Measurements from ENCODE around the gene C2orf74. TPM values are rescaled to one million over a fixed set of nuclear protein-coding genes. Genes with fewer than 3 reads are reported as not detected.

Gene C2orf74
- total and polyA plus RNA-seq, 9 of the 15 experiments (the other 6 are each of a cell fraction or from before 2014, with no cell fraction given) = not detected

DNA sequence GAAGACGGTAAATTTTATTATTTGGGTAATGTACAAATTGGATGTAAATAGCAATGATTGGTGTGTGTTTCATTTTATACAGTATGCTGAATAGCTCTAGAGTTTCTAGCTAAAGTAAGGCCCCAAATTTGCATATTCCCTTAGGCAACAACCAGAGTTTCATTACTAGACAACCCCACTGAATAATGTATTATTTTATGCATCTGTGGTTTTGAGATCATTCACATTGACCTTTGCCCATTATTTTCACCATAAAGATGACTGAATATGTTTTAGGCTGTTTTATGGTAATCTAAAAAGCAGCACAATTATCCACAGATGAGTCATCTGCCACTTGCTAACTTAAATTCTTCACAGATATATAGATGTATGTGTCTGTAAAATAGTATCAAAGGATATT, 44.5 kb upstream of the C2orf74 start (continued):
- TF ChIP-seq HIVEP1 (CRISPR knock-in tag; IDR thresholded peaks at IDR 0.05) (no peak), HNRNPL (IDR thresholded peaks at IDR 0.05; ENCODE audit: low read depth, low read length) (no peak)

DNA sequence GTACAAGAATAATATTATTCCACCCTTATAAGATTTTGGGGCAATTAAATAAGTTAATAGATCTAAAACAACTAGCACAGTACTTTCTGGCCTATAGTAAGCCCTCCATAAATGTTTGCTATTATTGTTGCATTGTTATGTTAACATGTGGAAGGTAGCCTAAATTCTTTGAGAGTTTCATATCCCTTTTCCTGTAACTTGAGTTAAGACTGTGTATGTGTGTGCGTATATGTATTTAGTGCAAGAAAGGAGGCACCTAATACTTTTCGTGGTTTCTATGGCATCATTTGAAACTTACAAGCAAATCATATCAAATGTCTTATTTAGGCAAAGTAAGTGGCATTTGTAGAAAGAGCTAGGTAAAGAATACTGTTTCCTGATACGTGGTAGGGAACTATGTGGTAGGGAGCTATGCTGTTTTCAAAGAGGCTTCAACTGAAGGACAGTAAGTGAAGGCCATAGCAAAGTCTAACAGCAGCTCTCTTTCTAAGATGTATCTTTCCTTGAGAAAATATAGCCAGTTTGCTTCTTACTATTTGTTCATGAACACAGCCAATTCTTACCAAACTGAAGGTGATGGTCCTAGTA, 36.8 kb upstream of the C2orf74 start:
- DNase-seq (ENCODE audit: extremely low read depth in 1 of 4, low spot score in 3 of 4) (no peak), FAIRE-seq (no peak), ATAC-seq (no peak)
- Histone ChIP-seq H3K36me3 (ENCODE audit: control insufficient read depth, insufficient read depth, low read length) (no peaks in the 10 kb centered on the region), H3K79me2 (ENCODE audit: control insufficient read depth, insufficient read depth, low read length) (no peaks in the 10 kb centered on the region), H3K27ac (ENCODE audit: extremely low read depth, low read depth, low read length) (no peak overlapping the region), H3K4me3 (no peak overlapping the region), H3K9me3 (replicated peaks; ENCODE audit: control insufficient read depth, insufficient read depth, low read depth, low read length) (peaks cover 2% of the 10 kb centered on the region), H3K9me1 (ENCODE audit: control insufficient read depth, insufficient read depth, low read length) (no peaks in the 10 kb centered on the region), H4K20me1 (replicated peaks; ENCODE audit: control insufficient read depth, insufficient read depth, low read length) (no peaks in the 10 kb centered on the region), H3K9ac (ENCODE audit: insufficient read depth in 1 of 2, low read depth in 2 of 2, low read length in 2 of 2) (no peak overlapping the region), H3K4me2 (ENCODE audit: insufficient read depth, low read length) (no peak overlapping the region), H3K4me1 (replicated peaks in 1 of 2; ENCODE audit: control insufficient read depth in 2 of 2, insufficient read depth in 2 of 2, low read length in 2 of 2) (no peaks in the 10 kb centered on the region), H2AFZ (ENCODE audit: low read depth, low read length) (peak overlapping the region; percentile 28; the same call in 1 of the 2 replicates), H3K27me3 (ENCODE audit: control insufficient read depth in 2 of 2, insufficient read depth in 2 of 2, low read length in 2 of 2) (no peaks in the 10 kb centered on the region)
- TF ChIP-seq ZNF143 (CRISPR knock-in tag; IDR thresholded peaks at IDR 0.05) (no peak), FUS (optimal IDR thresholded peaks at IDR 0.05; ENCODE audit: low read depth, low read length) (no peak), MEIS2 (IDR thresholded peaks at IDR 0.05; ENCODE audit: partially characterized antibody) (no peak), FOXJ2 (tag; IDR thresholded peaks at IDR 0.05) (no peak)
- in situ Hi-C loops (cut with MboI) (no loop called here), intact Hi-C loops (cut with micrococcal nuclease) (no loop called here)
- BruUV-seq (replicated peaks) = no TSS peak
- whole genome bisulfite sequencing (ENCODE audit: insufficient coverage, low coverage, missing lambda C conversion rate) = 43% methylated on average over 3 of the region's 3 CpGs
- POLR2A ChIA-PET = interaction anchor here (1.1 kb wide), 1 partner anchor 8 kb away, joined by 3 read pairs; no protein-coding TSS in a partner anchor
- CTCF ChIA-PET (ENCODE audit: low intra/inter-chr PET ratio) = no interaction called here
